ENCODE measurements around the gene SNRNP48.

The SNRNP48 gene, protein sequence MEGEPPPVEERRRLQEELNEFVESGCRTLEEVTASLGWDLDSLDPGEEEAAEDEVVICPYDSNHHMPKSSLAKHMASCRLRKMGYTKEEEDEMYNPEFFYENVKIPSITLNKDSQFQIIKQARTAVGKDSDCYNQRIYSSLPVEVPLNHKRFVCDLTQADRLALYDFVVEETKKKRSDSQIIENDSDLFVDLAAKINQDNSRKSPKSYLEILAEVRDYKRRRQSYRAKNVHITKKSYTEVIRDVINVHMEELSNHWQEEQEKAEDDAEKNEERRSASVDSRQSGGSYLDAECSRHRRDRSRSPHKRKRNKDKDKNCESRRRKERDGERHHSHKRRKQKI

DNA sequence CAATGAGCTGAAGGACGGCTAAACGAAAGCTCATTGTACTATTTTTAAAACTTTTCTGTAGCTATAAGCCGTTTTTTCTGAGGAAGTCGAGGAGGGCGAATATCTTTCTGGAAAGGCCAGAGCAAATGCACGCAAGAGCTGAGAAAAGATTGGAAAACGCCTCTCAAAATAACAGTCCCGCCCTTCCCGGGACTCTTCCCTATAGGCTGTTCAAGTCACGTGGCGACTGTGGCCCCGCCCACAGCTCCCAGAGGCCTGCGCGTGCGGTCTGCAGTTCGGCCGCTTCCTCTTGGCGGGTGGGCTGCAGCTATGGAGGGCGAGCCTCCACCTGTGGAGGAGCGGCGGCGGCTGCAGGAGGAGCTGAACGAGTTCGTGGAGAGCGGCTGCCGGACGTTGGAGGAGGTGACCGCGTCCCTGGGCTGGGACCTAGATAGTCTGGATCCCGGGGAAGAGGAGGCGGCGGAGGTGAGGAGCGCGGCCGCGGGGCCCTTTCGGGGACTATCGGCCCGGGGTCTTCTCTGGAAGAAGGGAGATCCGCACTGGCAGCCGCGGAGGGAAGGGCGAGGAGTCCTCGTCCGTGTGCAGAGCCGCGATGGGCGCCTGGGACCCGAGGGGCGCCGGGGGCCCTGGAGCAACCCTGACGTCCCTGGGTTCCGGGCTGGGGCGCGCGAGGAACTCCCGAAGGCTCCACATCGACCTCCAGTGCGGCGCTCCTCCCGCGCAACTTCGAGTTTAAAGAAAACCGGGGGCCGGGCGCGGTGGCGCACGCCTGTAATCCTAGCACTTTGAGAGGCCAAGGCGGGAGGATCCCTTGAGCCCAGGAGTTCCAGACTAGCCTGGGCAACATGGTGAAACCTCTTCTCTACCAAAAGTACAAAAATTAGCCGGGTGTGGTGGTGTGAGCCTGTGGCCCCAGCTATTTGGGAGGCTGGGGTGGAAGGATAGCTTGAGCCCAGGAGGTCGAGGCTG is at the start of gene SNRNP48:
Gene SNRNP48, plus strand, starts transcription at position 250 of the 969 bp plus-strand sequence. Its CDS starts 60 bp downstream, at position 310.
- no peak for DNase-seq

GRCh38 chr6:7540595-7540994 is 49.4 kb upstream of the SNRNP48 start:
- no peak for DNase-seq

GRCh38 chr6:7541175-7542064 is 48.6 kb upstream of the SNRNP48 start, which contains the start of gene DSP:
Gene DSP, plus strand, starts transcription at chr6:7541671. Its CDS starts 245 bp downstream, at chr6:7541916.
- no peak for DNase-seq

- DNase-seq = no peak
These were observed 47.7 kb upstream of the SNRNP48 start for GRCh38 chr6:7542065-7542873.

- no peak for DNase-seq
These were observed 46.9 kb upstream of the SNRNP48 start for GRCh38 chr6:7542874-7543624.

DNA sequence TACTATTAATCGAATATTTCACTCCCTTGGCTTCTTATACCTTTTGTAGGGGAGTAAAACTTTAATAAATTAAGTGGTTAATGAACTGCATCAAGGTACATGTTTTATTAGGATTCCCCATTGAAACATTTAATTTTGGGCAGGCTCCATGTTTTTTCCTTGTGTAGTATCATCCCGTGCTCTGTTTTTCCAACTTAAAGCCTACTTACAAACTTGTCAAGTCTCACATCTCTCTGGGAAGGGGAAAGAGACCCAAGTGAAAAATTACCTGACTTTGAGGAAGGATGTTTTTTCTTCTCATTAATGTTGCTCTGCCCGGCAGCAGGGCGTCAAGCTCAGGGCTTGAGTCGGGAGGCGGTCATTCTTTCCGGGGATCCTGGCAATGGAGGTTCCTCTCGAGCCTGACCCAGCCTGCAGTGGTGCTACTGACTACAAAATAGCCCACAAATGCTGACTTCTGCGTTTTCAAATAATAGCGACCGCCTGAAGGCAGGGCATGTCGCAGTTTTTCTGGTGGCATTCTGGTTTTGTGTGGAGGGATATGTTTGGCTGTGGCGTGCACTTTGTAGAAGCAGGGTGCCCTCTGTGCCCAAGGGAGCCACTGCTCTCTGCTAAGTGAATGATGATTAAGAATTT is 46.1 kb upstream of the SNRNP48 start:
- no peak for DNase-seq

DNA sequence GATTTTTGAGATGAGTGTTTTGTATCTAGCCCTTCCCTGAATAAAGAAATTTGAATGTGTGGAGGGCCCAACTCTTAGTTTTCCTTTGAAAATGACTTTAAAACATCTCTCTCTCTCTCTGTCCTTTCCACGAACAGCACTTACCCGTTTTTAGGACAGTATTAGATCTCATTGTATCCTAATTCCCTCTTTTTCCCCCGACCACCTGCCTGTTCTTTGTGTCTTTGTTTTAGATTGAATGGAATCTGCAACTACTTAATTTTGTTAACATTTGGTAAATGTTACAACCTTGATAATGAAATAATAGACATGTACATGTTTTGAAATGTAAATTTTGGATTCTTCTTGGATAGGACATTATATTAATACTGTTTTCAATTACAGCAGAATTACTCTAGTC is 45.4 kb upstream of the SNRNP48 start:
- DNase-seq = no peak

- no peak for DNase-seq
These were observed 44.5 kb upstream of the SNRNP48 start for GRCh38 chr6:7545316-7546019.

GRCh38 chr6:7546020-7546369 is 44.0 kb upstream of the SNRNP48 start:
- no peak for DNase-seq

DNA sequence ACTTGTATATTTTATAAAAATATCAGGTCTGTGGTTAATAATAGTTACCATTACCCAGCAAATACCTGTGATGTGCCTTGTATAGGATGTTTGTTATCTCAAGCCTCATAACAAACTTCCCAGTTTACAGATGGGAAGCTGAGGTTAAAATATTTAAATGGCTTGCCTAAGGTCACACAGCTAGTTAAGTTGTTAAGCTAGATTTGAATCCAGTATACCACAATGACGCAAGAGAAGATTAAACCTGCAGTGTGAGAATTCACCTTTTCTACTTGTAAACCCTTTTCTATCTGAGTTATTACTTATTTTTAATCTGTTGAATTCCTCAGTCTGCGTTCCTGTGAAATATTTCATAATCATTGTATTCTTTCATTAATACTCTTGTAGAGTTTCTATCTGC is 43.6 kb upstream of the SNRNP48 start:
- no peak for DNase-seq

GRCh38 chr6:7546896-7547295 is 43.1 kb upstream of the SNRNP48 start:
- no peak for DNase-seq

DNA sequence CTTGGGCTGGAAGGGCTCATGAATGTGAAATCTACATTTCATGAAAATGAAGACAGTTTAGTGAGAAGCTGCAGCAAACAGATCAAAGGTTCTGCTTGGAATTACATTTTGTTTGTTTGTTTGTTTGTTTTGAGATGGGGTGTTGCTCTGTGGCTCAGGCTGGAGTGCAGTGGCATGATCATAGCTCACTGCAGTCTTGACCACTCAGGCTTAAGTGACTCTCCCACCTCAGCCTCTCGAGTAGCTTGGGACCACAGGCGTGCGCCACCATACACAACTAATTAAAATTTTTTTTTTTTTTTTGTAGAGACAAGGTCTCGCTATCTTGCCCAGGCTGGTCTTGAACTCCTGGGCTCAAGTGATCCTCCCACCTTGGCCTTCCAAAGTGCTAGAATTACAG is 42.7 kb upstream of the SNRNP48 start:
- DNase-seq = no peak

- DNase-seq = no peak
These were observed 39.6 kb upstream of the SNRNP48 start for GRCh38 chr6:7550433-7550801.

GRCh38 chr6:7554533-7555275 is 35.3 kb upstream of the SNRNP48 start:
- no peak for DNase-seq

- no peak for DNase-seq
These were observed 34.3 kb upstream of the SNRNP48 start for GRCh38 chr6:7555671-7556070.

DNA sequence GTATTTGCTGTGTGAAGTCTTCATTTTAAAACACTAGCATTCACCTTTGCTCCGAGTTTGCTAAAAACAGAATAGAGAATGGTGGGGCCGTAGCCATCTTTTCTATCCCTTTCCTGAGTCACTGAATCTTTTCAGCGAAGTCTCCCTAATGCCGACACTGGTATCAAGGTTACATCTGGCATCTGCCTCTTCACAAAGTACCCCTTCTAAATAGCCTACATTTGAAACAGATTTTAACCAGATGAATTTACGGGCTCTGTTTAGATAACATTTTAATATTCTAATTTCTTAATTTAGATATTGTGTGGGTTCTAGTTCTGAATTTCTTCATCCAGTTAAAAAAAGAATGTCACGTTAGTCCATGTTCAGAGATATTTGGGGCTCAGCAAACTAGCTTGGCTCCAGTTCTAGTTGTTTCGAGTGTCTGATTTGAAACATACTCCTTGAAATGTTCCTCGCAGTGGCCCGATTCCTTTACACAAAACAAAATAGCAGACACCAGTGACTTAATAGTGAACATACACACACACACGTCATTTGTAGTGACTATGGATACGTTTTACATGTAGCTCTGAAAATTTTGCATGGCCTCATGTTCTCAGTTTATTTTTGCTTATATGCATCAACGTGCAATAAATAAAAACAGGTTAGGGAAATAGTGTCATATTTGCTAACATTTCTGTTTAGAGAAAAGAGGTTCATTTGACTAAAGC is 33.4 kb upstream of the SNRNP48 start:
- DNase-seq = no peak

DNA sequence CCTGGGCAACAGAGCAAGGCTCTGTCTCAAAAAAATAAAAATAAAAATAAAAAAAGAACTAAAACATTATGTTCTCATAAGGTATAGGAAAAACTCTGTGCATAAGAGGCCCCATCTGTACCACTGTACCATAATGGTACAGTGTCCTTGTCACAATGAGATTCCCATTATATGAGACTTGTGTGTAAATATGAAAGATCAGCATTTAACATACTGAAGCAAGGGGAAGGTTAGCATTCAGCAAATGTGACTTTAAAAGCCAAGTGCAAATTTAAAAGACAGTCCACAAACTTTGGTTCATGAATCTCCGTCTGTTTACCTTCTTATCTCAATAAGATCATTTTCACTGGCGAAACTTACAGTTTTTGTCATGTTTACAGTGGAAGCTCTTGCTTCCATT is 32.3 kb upstream of the SNRNP48 start:
- DNase-seq = no peak

DNA sequence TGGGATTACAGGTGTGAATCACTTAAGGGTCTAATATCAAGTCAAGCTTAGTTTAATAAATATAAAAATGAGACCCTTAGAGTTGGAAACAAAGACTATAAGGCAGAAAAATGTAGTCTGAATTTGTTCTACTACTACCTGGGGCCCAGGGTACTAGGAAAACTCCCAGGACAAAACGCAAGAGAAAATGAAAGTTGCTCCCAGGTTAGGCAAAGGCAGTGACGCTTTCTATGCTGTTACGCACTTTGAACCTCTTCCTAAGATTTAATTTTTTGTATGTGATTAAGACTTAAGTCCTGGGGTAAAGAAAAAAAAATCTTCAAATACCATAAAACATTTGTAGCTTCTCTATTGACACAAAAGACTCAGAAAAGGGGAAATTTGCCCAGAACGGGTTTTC is 31.2 kb upstream of the SNRNP48 start:
- DNase-seq = no peak

GRCh38 chr6:7559196-7559595 is 30.8 kb upstream of the SNRNP48 start:
- no peak for DNase-seq
